Adipocyte (in vitro differentiated cells): ENCODE measurements around the gene BMAL2.

Source experiments
- DNase-seq: peaks from one replicate; pipeline ENCODE4 v3.0.0-alpha.2; 2015; ENCODE audit warnings: low read depth
- H3K27me3 ChIP-seq: replicated peaks from 2 replicates; pipeline ENCODE4 v1.7.0; 2013; ENCODE audit warnings: mild to moderate bottlenecking, low read length, moderate library complexity; ENCODE audit not compliant: control insufficient read depth, insufficient read depth
- H3K36me3 ChIP-seq: 2 replicates; pipeline ENCODE4 v1.7.0; 2013; ENCODE audit warnings: low read length, mild to moderate bottlenecking, moderate library complexity; ENCODE audit not compliant: control insufficient read depth, insufficient read depth, severe bottlenecking
- H3K4me1 ChIP-seq: 2 replicates; pipeline ENCODE4 v1.7.0; 2013; ENCODE audit warnings: mild to moderate bottlenecking, low read length, moderate library complexity; ENCODE audit not compliant: control insufficient read depth, insufficient read depth
- H3K4me3 ChIP-seq: 2 replicates; pipeline ENCODE4 v1.7.0; 2013; ENCODE audit warnings: mild to moderate bottlenecking, low read length, moderate library complexity
- H3K9ac ChIP-seq: 2 replicates; pipeline ENCODE4 v1.7.0; 2013; ENCODE audit warnings: mild to moderate bottlenecking, low read length, moderate library complexity
- H3K9me3 ChIP-seq: 2 replicates; pipeline ENCODE4 v1.7.0; 2013; ENCODE audit warnings: mild to moderate bottlenecking, low read length, moderate library complexity; ENCODE audit not compliant: control insufficient read depth

The BMAL2 gene

DNA sequence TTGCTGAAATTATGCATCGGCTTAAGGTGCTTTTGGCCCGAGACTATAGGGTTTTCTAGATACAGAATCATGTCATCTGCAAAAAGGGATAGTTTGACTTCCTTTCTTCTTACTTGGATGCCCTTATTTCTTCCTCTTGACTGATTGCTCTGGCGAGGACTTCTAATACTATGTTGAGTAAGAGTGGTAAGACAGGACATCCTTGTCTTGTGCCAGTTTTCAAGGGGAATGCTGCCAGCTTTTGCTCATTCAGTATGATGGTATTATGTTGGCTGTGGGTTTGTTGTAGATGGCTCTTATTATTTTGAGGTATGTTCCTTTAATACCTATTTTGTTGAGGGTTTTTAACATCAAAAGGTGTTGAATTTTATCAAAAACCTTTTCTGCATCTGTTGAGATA, 8.3 kb downstream of the BMAL2 start:
- Histone ChIP-seq H3K4me1 (peaks cover 16% of the 10 kb centered on the region), H3K9me3 (no peaks in the 10 kb centered on the region), H3K9ac (no peak overlapping the region), H3K36me3 (no peaks in the 10 kb centered on the region), H3K4me3 (no peak overlapping the region), H3K27me3 (no peaks in the 10 kb centered on the region)
- no peak for DNase-seq

DNA sequence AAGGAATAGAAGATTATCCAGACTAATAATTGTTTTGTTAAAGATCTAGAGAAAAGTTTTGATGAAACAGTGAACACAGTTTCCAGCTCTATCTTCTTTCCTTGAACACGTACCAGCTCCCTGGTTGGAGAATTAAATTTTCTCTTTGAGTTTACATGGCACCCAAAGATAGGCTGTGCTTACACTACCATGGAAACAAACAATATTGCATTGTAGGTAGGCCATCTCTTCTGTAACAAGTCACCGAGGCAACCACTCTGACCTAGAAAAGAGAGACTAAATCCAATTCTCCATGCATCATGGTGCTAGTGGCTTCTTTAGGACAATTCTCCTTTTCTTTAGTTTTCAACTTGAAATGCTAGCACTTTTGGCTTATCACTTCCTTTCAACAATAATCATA, 9.9 kb downstream of the BMAL2 start:
- no peak for DNase-seq
- Histone ChIP-seq H3K4me3 (no peak overlapping the region), H3K27me3 (no peaks in the 10 kb centered on the region), H3K9me3 (no peaks in the 10 kb centered on the region), H3K4me1 (peaks cover 16% of the 10 kb centered on the region), H3K36me3 (no peaks in the 10 kb centered on the region), H3K9ac (no peak overlapping the region)

DNA sequence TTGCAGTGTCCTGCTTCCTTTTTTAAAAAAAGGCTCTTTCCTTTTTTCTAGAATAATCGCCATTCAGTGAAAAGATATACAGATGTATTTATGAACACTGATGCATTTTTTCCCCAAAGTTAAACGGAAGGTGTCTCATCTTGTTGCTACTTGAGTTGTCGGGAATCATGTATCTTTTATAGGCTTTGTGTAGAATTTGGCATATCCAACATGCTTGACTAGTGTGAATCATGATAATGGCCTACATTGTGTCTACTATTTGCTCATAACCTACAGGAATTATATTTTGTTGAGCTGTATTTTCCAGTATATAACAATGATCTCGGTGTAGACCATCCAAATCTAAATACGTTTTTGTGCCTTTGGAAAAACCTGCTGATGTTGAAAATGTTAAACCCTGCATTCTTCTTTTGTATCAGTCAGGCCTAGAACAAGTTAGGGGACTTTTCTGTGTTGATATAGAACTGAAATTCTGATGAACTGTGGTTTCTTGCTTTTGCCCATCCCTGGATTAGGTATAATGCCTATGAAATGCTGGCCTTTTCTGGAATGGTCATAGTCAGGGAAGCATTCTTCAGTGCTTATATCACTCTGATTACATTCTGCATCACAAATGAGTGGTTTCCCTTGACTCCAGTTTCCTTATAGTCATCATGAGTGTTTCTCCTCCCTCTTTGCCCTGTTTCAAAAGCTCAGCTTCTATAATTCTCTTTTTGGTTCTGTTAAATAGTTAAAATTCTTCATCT, 10.8 kb downstream of the BMAL2 start:
- H3K27me3 ChIP-seq: no peaks in the 10 kb centered on the region
- DNase-seq: peak; percentile 86

DNA sequence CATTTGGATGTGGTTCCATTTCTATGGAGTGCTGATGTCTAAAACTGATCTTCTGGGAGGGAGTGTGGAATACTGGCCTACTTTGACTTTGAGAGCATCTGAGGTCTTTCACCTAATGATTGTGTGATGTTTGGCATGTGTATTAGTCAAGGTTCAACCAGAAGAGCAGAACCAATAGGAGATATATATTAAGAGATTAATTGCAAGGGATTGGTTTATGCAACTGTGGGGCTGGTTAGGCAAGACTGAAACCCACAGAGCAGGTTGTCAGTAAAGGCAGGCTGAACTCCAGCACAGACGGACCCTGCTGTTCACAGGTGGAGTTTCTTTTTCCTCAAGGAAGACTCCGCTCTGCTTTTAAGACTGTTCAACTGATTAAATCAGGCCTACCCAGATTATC, 11.6 kb downstream of the BMAL2 start:
- no peak for DNase-seq
- Histone ChIP-seq H3K9ac (no peak overlapping the region), H3K27me3 (no peaks in the 10 kb centered on the region), H3K4me3 (no peak overlapping the region), H3K9me3 (no peaks in the 10 kb centered on the region), H3K36me3 (no peaks in the 10 kb centered on the region), H3K4me1 (peaks cover 11% of the 10 kb centered on the region)

More for the DNA sequence above, 10.8 kb downstream of the BMAL2 start:
- no peak overlapping the region for H3K9ac ChIP-seq
- no peaks in the 10 kb centered on the region for H3K36me3 ChIP-seq
- no peak overlapping the region for H3K4me3 ChIP-seq
- H3K4me1 ChIP-seq: peaks cover 11% of the 10 kb centered on the region
- H3K9me3 ChIP-seq: no peaks in the 10 kb centered on the region

DNA sequence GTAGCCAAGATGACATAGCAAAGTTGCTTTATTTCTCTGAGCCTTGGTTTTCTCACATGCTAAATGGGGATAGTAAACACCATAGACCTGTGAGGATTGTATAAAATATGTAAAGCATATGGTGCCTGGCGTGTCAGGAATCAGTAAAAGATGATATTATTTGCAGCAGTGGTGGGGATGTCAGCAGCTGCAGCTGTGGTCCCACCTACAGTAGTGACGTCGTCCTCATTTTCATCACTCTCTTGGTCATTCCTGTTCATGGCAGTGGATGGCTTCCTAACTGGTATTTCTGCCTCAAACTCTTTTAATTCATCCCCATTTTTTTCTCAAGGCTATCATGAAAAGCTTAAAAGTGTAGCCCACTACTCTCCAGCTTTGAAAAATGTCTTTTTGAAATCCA, 12.1 kb downstream of the BMAL2 start:
- no peaks in the 10 kb centered on the region for H3K9me3 ChIP-seq
- no peak overlapping the region for H3K4me3 ChIP-seq
- no peaks in the 10 kb centered on the region for H3K36me3 ChIP-seq
- H3K4me1 ChIP-seq: peaks cover 11% of the 10 kb centered on the region
- H3K27me3 ChIP-seq: no peaks in the 10 kb centered on the region
- no peak overlapping the region for H3K9ac ChIP-seq
- DNase-seq: no peak

DNA sequence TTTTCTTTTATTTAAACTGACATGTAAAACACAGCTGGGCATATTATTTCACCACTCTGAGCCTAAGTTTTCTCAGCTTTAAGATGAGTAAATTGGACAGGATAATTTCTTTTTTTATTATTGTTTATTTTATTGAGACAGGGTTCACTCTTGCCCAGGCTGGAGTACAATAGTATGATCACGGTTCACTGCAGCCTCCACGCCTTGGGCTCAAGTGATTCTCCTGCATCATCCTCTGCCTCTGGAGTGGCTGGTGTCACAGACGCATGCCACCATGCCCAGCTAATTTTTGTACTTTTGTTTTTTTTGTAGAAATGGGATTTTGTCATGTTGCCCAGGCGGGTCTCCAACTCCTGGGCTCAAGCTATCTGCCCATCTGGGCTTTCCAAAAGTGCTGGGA, 12.7 kb downstream of the BMAL2 start:
- H3K9ac ChIP-seq: no peak overlapping the region
- no peak overlapping the region for H3K4me3 ChIP-seq
- H3K4me1 ChIP-seq: peaks cover 11% of the 10 kb centered on the region
- no peaks in the 10 kb centered on the region for H3K36me3 ChIP-seq
- no peak for DNase-seq
- H3K9me3 ChIP-seq: no peaks in the 10 kb centered on the region
- no peaks in the 10 kb centered on the region for H3K27me3 ChIP-seq

DNA sequence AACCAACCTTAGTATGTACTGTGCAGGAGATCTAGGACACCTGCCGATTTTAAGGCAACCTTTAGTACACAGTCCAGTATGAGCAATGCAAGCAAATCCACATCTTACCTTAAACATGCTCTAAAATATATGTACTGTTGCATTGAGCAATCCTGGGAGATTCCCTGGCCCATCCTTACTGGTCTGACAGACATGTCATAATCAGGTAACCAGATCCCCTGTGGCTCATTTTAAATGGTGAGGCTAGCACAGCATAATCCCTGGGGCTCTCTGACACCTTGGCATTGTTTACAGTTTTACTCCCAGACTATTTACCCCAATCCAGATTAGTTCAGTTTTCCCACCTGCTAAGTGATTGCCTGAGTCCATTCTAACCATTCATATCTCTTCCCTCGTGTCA, 15.1 kb downstream of the BMAL2 start:
- peaks cover 11% of the 10 kb centered on the region for H3K4me1 ChIP-seq
- no peaks in the 10 kb centered on the region for H3K9me3 ChIP-seq
- no peak for DNase-seq

DNA sequence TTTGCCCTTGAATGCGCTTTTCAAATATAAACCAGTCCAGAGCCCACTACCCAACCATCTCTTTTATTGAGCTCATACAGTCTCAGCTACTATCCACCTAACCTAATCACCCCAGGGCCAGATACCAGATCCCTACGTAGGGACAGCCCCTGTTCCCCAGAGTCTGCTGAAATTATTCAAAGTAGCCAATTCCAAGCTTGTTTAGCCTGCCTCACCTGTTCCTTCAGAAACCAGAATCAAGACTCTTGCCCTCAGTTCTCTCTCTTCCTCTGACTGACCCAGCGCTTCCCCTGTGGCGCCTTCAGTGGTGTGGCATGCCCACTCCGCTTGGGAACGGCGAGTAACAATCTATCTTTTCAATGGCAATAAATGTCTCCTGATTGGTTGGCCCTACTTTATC, 18.8 kb downstream of the BMAL2 start:
- no peaks in the 10 kb centered on the region for H3K27me3 ChIP-seq
- no peak for DNase-seq
- H3K9me3 ChIP-seq: no peaks in the 10 kb centered on the region
- no peaks in the 10 kb centered on the region for H3K36me3 ChIP-seq
- no peaks in the 10 kb centered on the region for H3K4me1 ChIP-seq
- H3K9ac ChIP-seq: no peak overlapping the region
- no peak overlapping the region for H3K4me3 ChIP-seq

More for the DNA sequence above, 15.1 kb downstream of the BMAL2 start:
- H3K36me3 ChIP-seq: no peaks in the 10 kb centered on the region
- no peak overlapping the region for H3K9ac ChIP-seq
- no peak overlapping the region for H3K4me3 ChIP-seq
- H3K27me3 ChIP-seq: no peaks in the 10 kb centered on the region

DNA sequence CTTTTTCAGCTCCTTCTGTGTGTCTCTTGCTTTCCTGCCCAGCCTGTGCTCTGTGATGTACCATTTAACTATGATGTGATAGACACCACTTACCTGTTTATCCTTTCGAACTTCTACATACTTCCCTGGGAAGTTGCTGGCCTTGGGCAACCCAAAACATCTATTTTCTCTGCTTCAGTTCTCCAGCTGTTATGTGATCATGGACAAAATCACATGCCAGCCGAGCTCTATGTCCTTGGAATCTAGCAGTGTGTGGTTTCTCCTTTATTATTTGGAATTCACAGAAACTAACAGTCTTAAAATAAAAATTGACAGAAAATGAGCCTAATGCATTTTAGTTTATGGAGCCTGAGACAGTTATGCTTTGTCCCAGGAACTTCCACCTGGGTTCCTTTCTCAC, 22.9 kb downstream of the BMAL2 start:
- no peak overlapping the region for H3K4me3 ChIP-seq
- H3K27me3 ChIP-seq: no peaks in the 10 kb centered on the region
- peaks cover 3% of the 10 kb centered on the region for H3K4me1 ChIP-seq
- no peaks in the 10 kb centered on the region for H3K9me3 ChIP-seq
- DNase-seq: peak; percentile 15
- H3K9ac ChIP-seq: no peak overlapping the region
- H3K36me3 ChIP-seq: no peaks in the 10 kb centered on the region

DNA sequence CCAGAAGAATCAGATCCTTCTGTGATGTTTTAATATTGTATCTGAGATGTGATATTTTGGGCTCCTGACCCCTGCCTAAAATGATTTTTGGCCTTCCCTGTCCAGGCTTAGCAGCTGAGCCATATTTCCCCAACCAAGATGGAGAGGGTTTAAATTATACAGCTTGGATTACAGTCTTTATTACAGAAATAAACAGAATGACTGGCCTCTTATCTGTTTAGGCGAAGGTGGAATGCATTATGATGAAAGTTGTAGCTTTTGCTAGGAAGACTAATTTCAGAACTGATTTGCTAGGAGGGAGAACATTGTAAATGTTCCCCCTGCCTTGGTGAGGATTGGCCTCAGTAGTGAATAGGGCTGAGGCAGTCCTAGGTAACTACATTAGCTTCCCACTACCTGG, 23.3 kb downstream of the BMAL2 start:
- Histone ChIP-seq H3K36me3 (no peaks in the 10 kb centered on the region), H3K9ac (no peak overlapping the region), H3K4me3 (no peak overlapping the region), H3K4me1 (peaks cover 3% of the 10 kb centered on the region), H3K9me3 (no peaks in the 10 kb centered on the region), H3K27me3 (no peaks in the 10 kb centered on the region)
- peak; percentile 17 for DNase-seq

DNA sequence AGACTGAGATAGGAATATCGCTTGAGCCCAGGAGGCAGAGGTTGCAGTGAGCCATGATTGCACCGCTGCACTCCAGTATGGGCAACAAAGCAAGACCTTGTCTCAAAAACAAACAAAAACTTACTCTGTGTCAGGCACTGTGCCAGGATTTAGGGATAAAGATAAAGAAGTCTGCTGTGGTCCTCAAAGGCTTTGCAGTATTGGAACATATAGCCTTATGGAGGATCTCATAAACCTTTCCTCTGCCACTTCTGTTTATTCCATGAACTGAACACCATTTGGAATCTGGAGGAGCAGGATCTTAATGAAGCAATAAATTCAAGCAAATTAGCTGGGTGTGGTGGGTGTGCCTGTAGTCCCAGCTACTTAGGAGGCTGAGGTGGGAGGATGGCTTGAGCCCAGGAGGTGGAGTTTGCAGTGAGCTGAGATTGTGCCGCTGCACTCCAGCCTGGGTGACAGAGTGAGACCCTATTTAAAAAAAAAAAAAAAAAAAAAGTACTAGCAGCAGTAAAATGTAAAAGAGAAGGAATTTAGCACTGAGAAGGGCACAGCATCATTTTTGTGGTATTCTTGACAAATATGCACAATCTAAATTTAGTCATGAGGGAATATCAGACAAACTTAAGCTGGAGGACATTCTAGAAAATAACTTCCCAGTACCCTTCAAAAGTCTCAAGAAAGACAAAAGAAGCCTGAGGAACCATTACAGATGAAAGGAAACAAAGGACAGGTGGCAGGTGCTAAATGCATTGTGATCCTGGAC, 27.1 kb downstream of the BMAL2 start:
- no peaks in the 10 kb centered on the region for H3K36me3 ChIP-seq
- no peak overlapping the region for H3K4me3 ChIP-seq
- peaks cover 3% of the 10 kb centered on the region for H3K4me1 ChIP-seq
- H3K27me3 ChIP-seq: no peaks in the 10 kb centered on the region
- DNase-seq: peak; percentile 15
- no peak overlapping the region for H3K9ac ChIP-seq
- H3K9me3 ChIP-seq: no peaks in the 10 kb centered on the region
